ENCODE data around the gene AATF. TPM values are rescaled to one million over a fixed set of nuclear protein-coding genes. Genes with fewer than 3 reads are reported as not detected.

Gene AATF
- polyA plus RNA-seq, 1 donor from 2014 or later = 12.7 TPM

GRCh38 chr17:36937959-36938565 lies 10.7 kb upstream of the AATF start:
- Histone ChIP-seq H3K36me3 (ENCODE audit: insufficient read depth, low read length) (no peaks in the 10 kb centered on the region), H3K27me3 (ENCODE audit: insufficient read depth, low read depth, low read length) (peaks cover 100% of the 10 kb centered on the region), H3K9me2 (ENCODE audit: insufficient read depth, low read length) (no peaks in the 10 kb centered on the region), H3K9ac (ENCODE audit: low read length) (no peak overlapping the region), H4K20me1 (ENCODE audit: insufficient read depth) (no peaks in the 10 kb centered on the region), H3K27ac (ENCODE audit: low read length) (no peak overlapping the region), H3K9me3 (ENCODE audit: low read length) (no peaks in the 10 kb centered on the region), H3K4me3 (ENCODE audit: low read length) (peak overlapping the region; percentile 54), H3F3A (ENCODE audit: insufficient read depth, low read length, poor library complexity, severe bottlenecking) (no peaks in the 10 kb centered on the region), H2AFZ (ENCODE audit: low read depth, low read length) (no peak overlapping the region), H3K79me2 (replicated peaks; ENCODE audit: insufficient read depth, low read length) (no peaks in the 10 kb centered on the region), H3K4me2 (ENCODE audit: low read length) (no peak overlapping the region)
- no peak for TF ChIP-seq MXI1 (conservative IDR thresholded peaks at IDR 0.05; ENCODE audit: poor library complexity, severe bottlenecking)
- no peak for TF ChIP-seq EZH2 (IDR thresholded peaks at IDR 0.05; ENCODE audit: borderline replicate concordance, insufficient read depth, low read length, poor library complexity, severe bottlenecking)
- TF ChIP-seq TAF1 (IDR thresholded peaks at IDR 0.05; ENCODE audit: low read depth) = no peak
- no peak for TF ChIP-seq EP300 (conservative IDR thresholded peaks at IDR 0.05; ENCODE audit: poor library complexity, severe bottlenecking)
- no peak for TF ChIP-seq CTCF (IDR thresholded peaks at IDR 0.05; ENCODE audit: poor library complexity, severe bottlenecking)
- TF ChIP-seq, protein P1, sequence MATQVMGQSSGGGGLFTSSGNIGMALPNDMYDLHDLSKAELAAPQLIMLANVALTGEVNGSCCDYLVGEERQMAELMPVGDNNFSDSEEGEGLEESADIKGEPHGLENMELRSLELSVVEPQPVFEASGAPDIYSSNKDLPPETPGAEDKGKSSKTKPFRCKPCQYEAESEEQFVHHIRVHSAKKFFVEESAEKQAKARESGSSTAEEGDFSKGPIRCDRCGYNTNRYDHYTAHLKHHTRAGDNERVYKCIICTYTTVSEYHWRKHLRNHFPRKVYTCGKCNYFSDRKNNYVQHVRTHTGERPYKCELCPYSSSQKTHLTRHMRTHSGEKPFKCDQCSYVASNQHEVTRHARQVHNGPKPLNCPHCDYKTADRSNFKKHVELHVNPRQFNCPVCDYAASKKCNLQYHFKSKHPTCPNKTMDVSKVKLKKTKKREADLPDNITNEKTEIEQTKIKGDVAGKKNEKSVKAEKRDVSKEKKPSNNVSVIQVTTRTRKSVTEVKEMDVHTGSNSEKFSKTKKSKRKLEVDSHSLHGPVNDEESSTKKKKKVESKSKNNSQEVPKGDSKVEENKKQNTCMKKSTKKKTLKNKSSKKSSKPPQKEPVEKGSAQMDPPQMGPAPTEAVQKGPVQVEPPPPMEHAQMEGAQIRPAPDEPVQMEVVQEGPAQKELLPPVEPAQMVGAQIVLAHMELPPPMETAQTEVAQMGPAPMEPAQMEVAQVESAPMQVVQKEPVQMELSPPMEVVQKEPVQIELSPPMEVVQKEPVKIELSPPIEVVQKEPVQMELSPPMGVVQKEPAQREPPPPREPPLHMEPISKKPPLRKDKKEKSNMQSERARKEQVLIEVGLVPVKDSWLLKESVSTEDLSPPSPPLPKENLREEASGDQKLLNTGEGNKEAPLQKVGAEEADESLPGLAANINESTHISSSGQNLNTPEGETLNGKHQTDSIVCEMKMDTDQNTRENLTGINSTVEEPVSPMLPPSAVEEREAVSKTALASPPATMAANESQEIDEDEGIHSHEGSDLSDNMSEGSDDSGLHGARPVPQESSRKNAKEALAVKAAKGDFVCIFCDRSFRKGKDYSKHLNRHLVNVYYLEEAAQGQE (IDR thresholded peaks at IDR 0.05; ENCODE audit: borderline replicate concordance) = no peak

DNA sequence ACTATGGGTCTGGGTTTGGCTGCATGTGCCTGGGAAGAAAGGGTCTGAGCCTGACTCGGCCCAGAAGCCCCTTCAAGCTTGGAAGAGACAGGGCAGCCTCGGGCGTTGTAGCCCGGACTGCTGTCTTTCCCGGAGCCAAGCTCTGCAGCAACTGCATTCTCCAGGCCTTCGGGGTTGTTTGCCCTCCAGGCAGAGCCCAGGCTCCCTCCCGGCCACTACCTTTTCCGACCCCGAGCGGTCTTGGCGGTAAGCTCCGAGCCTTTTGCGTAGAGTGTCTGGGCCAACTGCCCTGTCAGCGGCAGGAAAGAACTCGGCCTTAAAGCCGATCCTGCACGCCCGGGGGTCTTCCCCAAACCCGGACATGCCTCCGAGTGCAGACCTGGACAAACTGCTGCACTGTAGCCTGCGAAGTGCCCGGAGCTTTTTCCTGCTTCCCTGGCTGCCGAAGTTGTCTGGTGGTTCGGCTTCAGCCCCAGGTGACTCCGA lies 10.1 kb upstream of the AATF start:
- Histone ChIP-seq H4K20me1 (ENCODE audit: insufficient read depth) (no peaks in the 10 kb centered on the region), H3K9ac (ENCODE audit: low read length) (no peak overlapping the region), H3K27ac (ENCODE audit: low read length) (no peak overlapping the region), H2AFZ (ENCODE audit: low read depth, low read length) (no peak overlapping the region), H3K79me2 (replicated peaks; ENCODE audit: insufficient read depth, low read length) (no peaks in the 10 kb centered on the region), H3K9me2 (ENCODE audit: insufficient read depth, low read length) (no peaks in the 10 kb centered on the region), H3K4me2 (ENCODE audit: low read length) (no peak overlapping the region), H3K9me3 (ENCODE audit: low read length) (no peaks in the 10 kb centered on the region), H3K4me3 (ENCODE audit: low read length) (peak overlapping the region; percentile 54), H3F3A (ENCODE audit: insufficient read depth, low read length, poor library complexity, severe bottlenecking) (no peaks in the 10 kb centered on the region), H3K27me3 (ENCODE audit: insufficient read depth, low read depth, low read length) (peaks cover 100% of the 10 kb centered on the region), H3K36me3 (ENCODE audit: insufficient read depth, low read length) (no peaks in the 10 kb centered on the region)
- no peak for TF ChIP-seq POLR2AphosphoS5 (IDR thresholded peaks at IDR 0.05)
- TF ChIP-seq MXI1 (conservative IDR thresholded peaks at IDR 0.05; ENCODE audit: poor library complexity, severe bottlenecking) = no peak
- TF ChIP-seq SMC3 (conservative IDR thresholded peaks at IDR 0.05; ENCODE audit: poor library complexity) = no peak
